HG03097 (cell line): Measurements from ENCODE around the gene ZBTB25.
"Not testable (repeated sequence)": the region's sequence is repeated elsewhere in the genome, so short reads cannot be mapped to it uniquely, and the experiment has no call there.

Experiments used
- ATAC-seq: cut with Tn5 transposase; IDR thresholded peaks from one replicate; pipeline ENCODE4 v1.9.1; 2021; ENCODE audit not compliant: unreplicated experiment, low FRiP score

ZBTB25 gene

DNA sequence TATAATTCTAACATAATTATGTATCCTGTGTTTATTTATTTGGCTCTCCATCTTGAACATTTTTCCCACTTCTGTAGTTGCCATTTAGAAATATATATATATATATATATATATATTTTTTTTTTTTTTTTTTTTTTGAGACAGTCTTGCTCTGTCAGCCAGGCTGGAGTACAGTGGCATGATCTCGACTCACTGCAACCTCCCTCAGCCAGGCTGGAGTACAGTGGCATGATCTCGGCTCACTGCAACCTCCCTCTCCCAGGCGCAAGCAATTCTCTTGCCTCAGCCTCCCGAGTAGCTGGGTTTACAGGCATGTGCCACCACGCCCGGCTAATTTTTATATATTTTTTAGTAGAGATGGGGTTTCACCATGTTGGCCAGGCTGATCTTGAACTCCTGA lies 14.0 kb upstream of the ZBTB25 start:
- ATAC-seq, result not testable (repeated sequence)

DNA sequence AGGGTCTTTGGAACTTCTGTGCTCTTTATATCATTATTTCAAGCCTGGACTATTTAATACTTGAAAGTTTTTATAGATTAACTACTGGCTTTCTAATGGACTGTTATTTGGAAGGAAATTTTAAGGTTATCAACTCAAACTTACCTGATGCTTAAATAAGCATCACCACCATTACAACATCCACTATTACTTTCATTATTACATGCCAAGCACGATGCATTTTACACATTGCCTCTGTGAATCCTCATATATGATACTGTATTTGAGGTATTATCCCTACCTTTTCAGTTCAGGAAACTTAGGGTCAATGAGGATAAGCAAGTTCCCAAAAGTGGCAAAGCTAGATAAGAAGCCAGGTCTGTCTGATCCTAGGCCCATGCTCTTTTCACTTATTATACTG lies 13.3 kb upstream of the ZBTB25 start:
- no peak for ATAC-seq

- no peak for ATAC-seq
Measured at GRCh38 chr14:64515053-64515452, 11.4 kb upstream of the ZBTB25 start.

DNA sequence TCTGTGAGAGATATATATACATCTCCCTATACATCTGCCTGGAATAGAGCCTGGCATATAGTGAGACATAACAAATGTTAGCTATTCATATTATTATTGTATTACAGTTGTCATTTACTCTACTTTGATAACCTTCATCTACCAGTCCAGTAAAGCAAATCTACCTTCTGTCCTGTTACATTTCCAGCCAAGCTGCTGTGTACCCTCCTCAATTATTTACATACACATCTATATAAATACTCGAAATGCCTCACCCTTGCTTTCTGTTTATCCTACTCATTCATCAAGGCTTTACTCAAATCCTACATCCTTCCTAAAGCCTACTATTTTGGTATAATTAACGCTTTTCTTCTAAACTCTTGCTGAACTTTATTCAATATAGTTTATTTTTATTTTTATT lies 9.6 kb upstream of the ZBTB25 start:
- ATAC-seq, result no peak

GRCh38 chr14:64510825-64511671 lies 7.4 kb upstream of the ZBTB25 start:
- no peak for ATAC-seq

DNA sequence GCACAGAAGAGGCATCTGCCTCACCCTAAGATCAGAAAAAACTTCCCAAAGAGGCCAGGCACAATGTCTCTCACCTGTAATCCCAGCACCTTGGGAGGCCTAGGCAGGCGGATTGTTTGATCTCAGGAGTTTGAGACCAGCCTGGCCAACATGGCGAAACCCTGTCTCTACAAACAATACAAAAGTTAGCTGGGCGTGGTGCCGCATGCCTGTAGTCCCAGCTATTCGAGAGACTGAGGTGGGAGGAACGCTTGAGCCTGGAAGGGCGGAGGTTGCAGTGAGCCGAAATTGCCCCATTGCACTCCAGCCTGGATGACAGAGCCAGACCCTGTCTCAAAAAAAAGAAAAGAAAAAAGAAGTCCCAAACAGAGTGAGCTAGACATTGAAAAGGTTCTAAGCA lies 5.4 kb upstream of the ZBTB25 start:
- ATAC-seq, result no peak

- no peak for ATAC-seq
Measured at GRCh38 chr14:64508215-64508776, 4.7 kb upstream of the ZBTB25 start.

DNA sequence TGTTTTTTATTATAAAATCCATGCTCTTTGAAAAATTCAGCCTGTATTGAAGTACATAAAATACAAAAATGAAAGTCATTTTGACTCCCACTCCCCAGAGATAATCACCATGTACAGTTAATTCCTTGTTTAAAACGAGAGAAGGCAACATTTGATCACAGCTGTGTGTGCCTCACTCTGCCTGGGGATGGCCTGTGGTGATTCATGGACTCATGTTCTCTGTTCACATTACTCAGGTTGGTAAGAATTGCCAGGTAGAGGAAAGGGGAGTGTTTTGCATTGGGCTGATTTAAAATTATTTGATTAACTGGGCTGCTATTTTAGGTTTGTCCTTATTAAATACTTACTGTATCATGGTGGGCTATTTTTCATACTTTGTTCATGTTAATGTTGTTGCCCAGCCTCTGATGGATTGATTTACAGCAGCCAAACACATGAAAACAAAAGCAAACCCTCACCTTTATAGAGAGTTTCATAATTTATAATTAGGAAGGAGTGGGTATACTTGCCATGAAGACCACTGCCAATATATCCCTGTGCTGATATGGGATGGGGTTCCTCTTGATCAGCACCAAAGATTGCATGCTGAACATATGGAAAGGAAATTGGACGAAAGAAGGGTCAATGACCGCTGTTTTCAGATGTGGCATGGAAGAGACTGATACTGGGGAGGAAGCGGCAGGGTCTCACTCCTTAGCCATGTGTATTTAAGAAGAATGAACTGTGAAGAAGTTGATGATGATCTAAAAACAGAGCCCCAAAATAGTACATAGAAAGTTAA lies 3.9 kb upstream of the ZBTB25 start:
- no peak for ATAC-seq

DNA sequence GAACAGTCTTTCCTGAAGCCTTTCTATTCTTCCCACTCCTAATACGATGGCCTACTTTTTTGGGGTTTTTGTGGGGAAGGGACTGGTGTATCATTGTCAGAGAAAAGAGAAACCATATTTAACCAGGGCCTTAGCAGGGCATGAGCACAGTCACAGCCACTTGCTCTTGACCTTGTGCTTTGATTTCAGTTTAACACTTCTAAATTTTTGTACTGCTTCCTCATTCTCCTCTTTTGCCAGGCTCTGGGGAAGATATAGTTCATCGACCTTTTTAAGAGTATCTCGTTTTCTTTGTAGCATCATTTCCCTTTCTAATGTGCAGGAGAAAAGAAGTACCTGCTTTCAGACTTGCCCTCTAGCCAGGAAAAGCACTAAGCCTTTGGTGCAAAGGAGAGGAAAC lies 3.1 kb upstream of the ZBTB25 start:
- no peak for ATAC-seq

GRCh38 chr14:64504897-64505794 lies 1.5 kb upstream of the ZBTB25 start:
- ATAC-seq, result peak; percentile 17

GRCh38 chr14:64504310-64504896 lies 765 bp upstream of the ZBTB25 start, which contains the start of gene ZBTB1:
Gene ZBTB1, plus strand, starts transcription at chr14:64504770. Its CDS starts 16,735 bp downstream, at chr14:64521505.
- ATAC-seq, result peak; percentile 23

DNA sequence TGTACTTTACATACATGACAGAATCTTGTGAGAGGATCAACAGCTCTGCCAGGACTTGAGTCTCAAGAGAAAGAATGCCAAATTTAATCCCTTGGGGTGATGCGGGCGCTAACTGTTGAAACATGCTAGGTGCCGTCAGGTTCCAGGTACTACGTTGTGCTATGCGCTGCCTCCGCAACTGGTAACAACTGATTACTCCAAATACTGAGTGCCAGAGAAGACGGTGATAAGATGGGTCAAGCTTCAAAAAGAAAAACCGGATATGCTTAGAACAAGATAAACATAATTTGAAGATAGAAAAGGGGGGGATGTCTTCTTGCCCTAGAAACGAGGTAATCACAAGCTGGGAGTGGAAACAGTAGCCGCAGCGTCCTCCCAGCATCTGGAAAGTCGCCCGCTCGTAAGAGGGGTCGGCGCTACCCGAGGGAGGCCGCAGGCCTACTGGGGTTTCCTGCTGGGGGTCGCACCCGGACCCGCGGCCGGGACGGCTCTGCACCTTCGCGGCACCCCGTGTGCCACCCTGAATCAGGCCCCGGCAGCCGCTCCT lies 678 bp downstream of the ZBTB25 start:
- ATAC-seq, result no peak

DNA sequence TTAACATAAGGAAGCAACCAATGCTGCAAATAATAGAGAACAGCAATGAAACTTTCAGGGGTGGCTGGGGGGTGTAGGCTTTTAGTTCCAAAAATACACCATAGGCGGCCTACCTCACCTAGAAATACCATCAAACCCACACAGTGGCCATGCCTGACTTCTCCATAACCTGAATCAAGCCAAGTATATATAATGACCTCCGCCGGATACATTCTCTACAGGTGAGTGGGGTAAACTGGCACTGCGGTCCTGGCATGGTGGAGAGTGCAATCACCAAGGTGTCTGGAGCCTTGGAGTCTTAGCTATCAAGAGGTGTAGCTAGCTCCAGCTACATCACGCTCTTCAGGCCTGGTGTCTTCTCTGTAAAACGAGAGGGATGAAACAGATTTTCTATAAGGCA lies 1.2 kb downstream of the ZBTB25 start:
- ATAC-seq, result no peak

- no peak for ATAC-seq
Measured at GRCh38 chr14:64501411-64502171, 2.0 kb downstream of the ZBTB25 start.

- ATAC-seq, result no peak
Measured at GRCh38 chr14:64500088-64500487, 3.5 kb downstream of the ZBTB25 start.

DNA sequence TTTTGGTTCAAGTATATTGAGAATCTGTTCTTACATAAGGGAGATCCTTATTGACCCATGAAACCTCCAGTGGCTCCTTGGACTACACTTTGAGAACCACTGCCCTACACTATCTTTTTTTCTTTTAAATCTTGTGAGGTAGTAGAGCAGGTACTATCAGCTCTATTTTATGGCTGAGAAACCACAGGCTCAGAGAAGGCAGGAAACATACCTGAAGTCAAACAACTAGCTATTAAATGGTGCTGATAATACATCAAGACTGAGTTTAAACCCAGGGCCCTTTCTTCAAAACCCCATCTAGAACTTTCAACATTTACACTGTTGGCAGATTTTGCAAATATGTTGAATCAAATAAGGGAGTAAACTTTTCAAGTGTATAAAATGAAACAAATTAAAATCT lies 6.9 kb downstream of the ZBTB25 start:
- ATAC-seq, result no peak

GRCh38 chr14:64495252-64495651 lies 8.4 kb downstream of the ZBTB25 start:
- no peak for ATAC-seq

DNA sequence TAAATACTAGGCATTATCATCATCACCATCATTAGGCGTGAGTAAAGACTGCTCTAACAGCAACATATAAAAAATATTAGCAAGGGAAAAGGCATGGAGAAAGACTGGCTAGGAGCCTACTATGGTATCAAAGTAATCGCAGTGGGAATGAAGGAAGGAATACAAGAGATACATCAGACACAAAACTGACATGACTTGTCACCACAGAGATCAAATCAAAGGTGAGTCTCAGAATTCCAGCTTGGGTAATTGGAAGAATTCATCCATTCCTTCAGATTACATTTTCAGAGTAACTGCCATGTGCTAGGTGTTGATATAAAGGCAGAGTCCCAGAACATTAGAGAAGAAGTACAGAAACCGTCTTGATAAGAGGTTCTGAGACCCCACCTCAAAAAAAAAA lies 10.2 kb downstream of the ZBTB25 start:
- ATAC-seq, result no peak

GRCh38 chr14:64491637-64492036 lies 12.0 kb downstream of the ZBTB25 start:
- ATAC-seq, result no peak
